ENCODE results near the gene UBXN6. TPM values are rescaled to one million over a fixed set of nuclear protein-coding genes. Genes with fewer than 3 reads are reported as not detected.

UBXN6 gene
- total RNA-seq, 1 experiment from 2014 or later = 76.5 TPM

GRCh38 chr19:4446704-4447200 is 10.8 kb downstream of the UBXN6 start:
- no peak overlapping the region for H3K4me2 ChIP-seq (ENCODE audit: low read length)
- no peaks in the 10 kb centered on the region for H3K27me3 ChIP-seq (ENCODE audit: insufficient read depth, low read length)
- H3K4me3 ChIP-seq (replicated peaks in 1 of 2; ENCODE audit: low read depth in 1 of 2, low read length in 2 of 2) = no peak overlapping the region
- H3K27ac ChIP-seq (ENCODE audit: low read depth, low read length) = no peak overlapping the region
- no peaks in the 10 kb centered on the region for H3K9me3 ChIP-seq (ENCODE audit: control insufficient read depth in 1 of 2, insufficient read depth in 1 of 2, low read depth in 1 of 2, low read length in 2 of 2)
- H3K79me2 ChIP-seq (ENCODE audit: insufficient read depth, low read length) = no peaks in the 10 kb centered on the region
- no peak for TF ChIP-seq ZNF274 (IDR thresholded peaks at IDR 0.05; ENCODE audit: low read depth, low read length)
- TF ChIP-seq YY1 (IDR thresholded peaks at IDR 0.05; ENCODE audit: extremely low read depth, insufficient replicate concordance, low read depth, low read length) = no peak
- no peak for TF ChIP-seq JUND (IDR thresholded peaks at IDR 0.05)
- no peak for TF ChIP-seq MAX (IDR thresholded peaks at IDR 0.05)
- TF ChIP-seq EZH2 (IDR thresholded peaks at IDR 0.05) = no peak
- TF ChIP-seq POLR2A (IDR thresholded peaks at IDR 0.05; ENCODE audit: borderline replicate concordance, extremely low read depth, insufficient read depth, insufficient read length) = no peak
- TF ChIP-seq TCF7L2 (IDR thresholded peaks at IDR 0.05; ENCODE audit: borderline replicate concordance, extremely low read depth, insufficient read depth, insufficient read length) = no peak
- TF ChIP-seq REST (IDR thresholded peaks at IDR 0.05; ENCODE audit: low read depth) = no peak
- TF ChIP-seq ELF1 (IDR thresholded peaks at IDR 0.05; ENCODE audit: borderline replicate concordance, low read depth) = no peak
- intact Hi-C loops (cut with micrococcal nuclease) = no loop called here
- no peak overlapping the region for H2AFZ ChIP-seq (ENCODE audit: low read depth, low read length, poor library complexity, severe bottlenecking)
- no TSS peak for BruUV-seq (replicated peaks)
- ATAC-seq (no peak), DNase-seq (ENCODE audit: low read depth, low spot score) (no peak)
- ChIA-PET RAD21 (ENCODE audit: low non-redundant PET in 1 of 2, low total read pairs in 2 of 2, uncharacterized antibody in 2 of 2, unreplicated experiment in 2 of 2) (no interaction called here), POLR2A (no interaction called here), CTCF (no interaction called here)
- H3K36me3 ChIP-seq (ENCODE audit: control insufficient read depth in 1 of 2, insufficient read depth in 2 of 2, low read length in 2 of 2) = peaks cover 5 to 18% of the 10 kb centered on the region in 2 experiments
- no peak overlapping the region for H3K9ac ChIP-seq (ENCODE audit: low read length)
- no peaks in the 10 kb centered on the region for H4K20me1 ChIP-seq (ENCODE audit: insufficient read depth)
- H3K4me1 ChIP-seq (ENCODE audit: control insufficient read depth in 1 of 2, insufficient read depth in 2 of 2, low read length in 2 of 2) = no peaks in the 10 kb centered on the region
- no peaks in the 10 kb centered on the region for H3K9me2 ChIP-seq (ENCODE audit: insufficient read depth)
